ENCODE data around the gene ZFYVE16.
"Not testable (repeated sequence)": the region's sequence is repeated elsewhere in the genome, so short reads cannot be mapped to it uniquely, and the experiment has no call there.

Gene ZFYVE16

DNA sequence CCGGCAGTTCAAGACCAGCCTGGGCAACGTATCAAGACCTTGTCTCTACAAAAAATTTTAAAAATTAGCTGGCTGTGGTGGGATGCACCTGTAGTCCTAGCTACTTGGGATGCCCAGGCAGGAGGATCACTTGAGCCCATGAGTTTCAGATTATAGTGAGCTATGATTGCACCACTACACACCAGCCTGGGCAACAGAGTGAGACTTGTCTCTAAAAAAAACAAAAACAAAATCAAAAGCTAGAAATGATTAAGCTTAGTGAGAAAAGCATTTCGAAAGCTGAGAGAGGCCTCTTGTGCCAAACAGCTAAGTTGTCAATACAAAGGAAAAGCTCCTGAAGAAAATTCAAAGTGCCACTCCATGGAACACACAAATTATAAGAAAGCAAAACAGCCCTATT lies 84.9 kb downstream of the ZFYVE16 start:
- H3K4me1 ChIP-seq (ENCODE audit: low read depth, poor library complexity, severe bottlenecking): peaks cover 7% of the 10 kb centered on the region
- H3K27ac ChIP-seq: no peak overlapping the region
- H2AFZ ChIP-seq (ENCODE audit: low read depth): no peak overlapping the region
- H3K4me3 ChIP-seq (IDR thresholded peaks at IDR 0.05; ENCODE audit: insufficient read depth, low read depth, low read length): no peak overlapping the region
- no peaks in the 10 kb centered on the region for H3K79me2 ChIP-seq (ENCODE audit: insufficient read depth, low read depth)
- no peaks in the 10 kb centered on the region for H4K20me1 ChIP-seq (ENCODE audit: insufficient read depth)
- H3K27me3 ChIP-seq (ENCODE audit: insufficient read depth, low read depth): no peaks in the 10 kb centered on the region
- no peaks in the 10 kb centered on the region for H3K36me3 ChIP-seq (ENCODE audit: insufficient read depth)
- H3K9ac ChIP-seq: no peak overlapping the region
- TF ChIP-seq CTCF (conservative IDR thresholded peaks at IDR 0.05; ENCODE audit: low read depth, low read length): no peak
- no peak overlapping the region for H3K4me2 ChIP-seq

DNA sequence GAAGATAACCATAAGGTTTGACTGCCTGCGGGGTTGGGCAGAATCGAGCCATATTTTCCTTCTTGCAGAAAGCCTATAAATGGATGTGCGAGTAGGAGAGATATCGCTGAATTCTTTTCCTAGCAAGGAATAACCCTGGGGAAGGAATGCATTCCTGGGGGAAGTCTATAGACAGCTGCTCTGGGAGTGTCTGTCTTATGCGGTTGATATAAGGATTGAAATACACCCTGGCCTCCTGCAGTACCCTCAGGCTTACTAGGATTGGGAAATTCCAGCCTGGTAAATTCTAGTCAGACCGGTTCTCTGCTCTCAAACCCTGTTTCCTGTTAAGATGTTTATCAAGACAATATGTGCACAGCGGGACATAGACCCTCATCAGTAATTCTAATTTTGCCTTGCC lies 85.6 kb downstream of the ZFYVE16 start:
- not testable (repeated sequence) for H3K27me3 ChIP-seq (ENCODE audit: insufficient read depth, low read depth); H2AFZ ChIP-seq (ENCODE audit: low read depth); H4K20me1 ChIP-seq (ENCODE audit: insufficient read depth); H3K4me2 ChIP-seq; H3K4me3 ChIP-seq (IDR thresholded peaks at IDR 0.05; ENCODE audit: insufficient read depth, low read depth, low read length); H3K9ac ChIP-seq; H3K36me3 ChIP-seq (ENCODE audit: insufficient read depth); H3K27ac ChIP-seq; H3K4me1 ChIP-seq (ENCODE audit: low read depth, poor library complexity, severe bottlenecking); H3K79me2 ChIP-seq (ENCODE audit: insufficient read depth, low read depth)

- Histone ChIP-seq H3K4me2 (no peak overlapping the region), H3K36me3 (ENCODE audit: insufficient read depth) (no peaks in the 10 kb centered on the region), H3K27ac (no peak overlapping the region), H3K4me1 (ENCODE audit: low read depth, poor library complexity, severe bottlenecking) (no peaks in the 10 kb centered on the region), H3K79me2 (ENCODE audit: insufficient read depth, low read depth) (no peaks in the 10 kb centered on the region), H4K20me1 (ENCODE audit: insufficient read depth) (no peaks in the 10 kb centered on the region), H2AFZ (ENCODE audit: low read depth) (no peak overlapping the region), H3K27me3 (ENCODE audit: insufficient read depth, low read depth) (no peaks in the 10 kb centered on the region), H3K4me3 (IDR thresholded peaks at IDR 0.05; ENCODE audit: insufficient read depth, low read depth, low read length) (no peak overlapping the region), H3K9ac (no peak overlapping the region)
- no peak for TF ChIP-seq CTCF (conservative IDR thresholded peaks at IDR 0.05; ENCODE audit: low read depth, low read length)
These were observed 88.0 kb downstream of the ZFYVE16 start for GRCh38 chr5:80495891-80496290.

DNA sequence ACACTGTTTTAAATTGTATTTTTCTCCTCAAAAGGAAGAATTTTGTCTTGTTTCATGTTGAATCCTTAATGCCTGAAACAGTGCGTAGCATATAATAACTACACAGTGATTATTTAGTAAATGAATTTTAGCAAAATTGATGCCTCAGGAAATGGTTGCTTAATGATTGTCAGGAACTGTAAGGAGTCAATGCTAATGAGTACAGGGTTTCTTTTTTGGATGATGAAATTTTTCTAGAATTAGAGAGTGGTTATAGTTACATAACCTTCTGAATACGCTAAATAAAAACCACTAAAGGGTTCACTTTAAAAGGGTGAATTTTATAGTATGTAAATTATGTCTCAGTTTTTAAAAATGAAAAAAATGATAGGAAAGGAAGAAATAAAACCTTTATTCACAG lies 94.9 kb downstream of the ZFYVE16 start:
- Histone ChIP-seq H3K79me2 (ENCODE audit: insufficient read depth, low read depth) (no peaks in the 10 kb centered on the region), H3K27ac (no peak overlapping the region)

GRCh38 chr5:80503641-80504040 lies 95.8 kb downstream of the ZFYVE16 start:
- no peak overlapping the region for H3K27ac ChIP-seq
- H3K4me3 ChIP-seq (IDR thresholded peaks at IDR 0.05; ENCODE audit: insufficient read depth, low read depth, low read length): no peak overlapping the region
- H2AFZ ChIP-seq (ENCODE audit: low read depth): no peak overlapping the region
- no peak overlapping the region for H3K4me2 ChIP-seq
- H3K4me1 ChIP-seq (ENCODE audit: low read depth, poor library complexity, severe bottlenecking): no peaks in the 10 kb centered on the region
- H4K20me1 ChIP-seq (ENCODE audit: insufficient read depth): no peaks in the 10 kb centered on the region
- TF ChIP-seq CTCF (conservative IDR thresholded peaks at IDR 0.05; ENCODE audit: low read depth, low read length): no peak
- no peaks in the 10 kb centered on the region for H3K36me3 ChIP-seq (ENCODE audit: insufficient read depth)
- no peak overlapping the region for H3K9ac ChIP-seq
- H3K79me2 ChIP-seq (ENCODE audit: insufficient read depth, low read depth): no peaks in the 10 kb centered on the region
- no peaks in the 10 kb centered on the region for H3K27me3 ChIP-seq (ENCODE audit: insufficient read depth, low read depth)

More for the DNA sequence above, 94.9 kb downstream of the ZFYVE16 start:
- Histone ChIP-seq H3K27me3 (ENCODE audit: insufficient read depth, low read depth) (no peaks in the 10 kb centered on the region), H4K20me1 (ENCODE audit: insufficient read depth) (no peaks in the 10 kb centered on the region), H3K4me1 (ENCODE audit: low read depth, poor library complexity, severe bottlenecking) (no peaks in the 10 kb centered on the region), H3K4me3 (IDR thresholded peaks at IDR 0.05; ENCODE audit: insufficient read depth, low read depth, low read length) (no peak overlapping the region), H2AFZ (ENCODE audit: low read depth) (no peak overlapping the region), H3K36me3 (ENCODE audit: insufficient read depth) (no peaks in the 10 kb centered on the region), H3K9ac (no peak overlapping the region), H3K4me2 (no peak overlapping the region)
- TF ChIP-seq CTCF (conservative IDR thresholded peaks at IDR 0.05; ENCODE audit: low read depth, low read length): no peak
